ENCODE data around the gene MRPL48. TPM values are rescaled to one million over a fixed set of nuclear protein-coding genes. Genes with fewer than 3 reads are reported as not detected.
"Not testable (repeated sequence)": the region's sequence is repeated elsewhere in the genome, so short reads cannot be mapped to it uniquely, and the experiment has no call there.

The MRPL48 gene
- total RNA-seq: 10 to 100 TPM; 36.3 to 47.2 (median 37.4) TPM
- polyA plus RNA-seq: 53.1 TPM
- long read RNA-seq, donor 1, transcript MRPL48-201 (8 exons, 1,536 nt): major isoform, 21 of 25 reads
- long read RNA-seq, donor 1, partial matches to known transcripts: 0 of 25 reads
- long read RNA-seq, donor 1, other reads (novel, unspliced or antisense): 3 of 25 reads
- long read RNA-seq, donor 2, transcript MRPL48-201 (8 exons, 1,536 nt): major isoform, 14 of 16 reads
- long read RNA-seq, donor 2, partial matches to known transcripts: 0 of 16 reads
- long read RNA-seq, donor 2, other reads (novel, unspliced or antisense): 2 of 16 reads
- long read RNA-seq, donor 3, transcript MRPL48-201 (8 exons, 1,536 nt): major isoform, 19 of 25 reads
- long read RNA-seq, donor 3, partial matches to known transcripts: 0 of 25 reads
- long read RNA-seq, donor 3, other reads (novel, unspliced or antisense): 4 of 25 reads
- long read RNA-seq, donor 4, transcript MRPL48-201 (8 exons, 1,536 nt): major isoform, 8 of 9 reads
- long read RNA-seq, donor 4, partial matches to known transcripts: 0 of 9 reads
- long read RNA-seq, donor 4, other reads (novel, unspliced or antisense): 1 of 9 reads

- 6% methylated on average over 44 of the region's 44 CpGs for WGBS
- intact Hi-C loops (cut with DNase I): no loop called here
- peak within 1 kb of the TSS; percentile 100 for H3K27ac ChIP-seq (ENCODE audit: low read length)
- H3K27me3 ChIP-seq (ENCODE audit: control insufficient read depth, insufficient read depth): no peaks in the 10 kb centered on the region
- H3K9me3 ChIP-seq (ENCODE audit: control insufficient read depth, low read length): no peaks in the 10 kb centered on the region
- ATAC-seq (peak; percentile 98 to 99), DNase-seq (peak; percentile 94 to 97 (median 97))
- no peaks in the 10 kb centered on the region for H3K4me1 ChIP-seq (ENCODE audit: control insufficient read depth, insufficient read depth, low read length)
- peak within 1 kb of the TSS; percentile 98 for H3K4me3 ChIP-seq (ENCODE audit: low read length)
Observed at GRCh38 chr11:73787643-73788558, at the start of gene MRPL48. MRPL48 (plus strand) TSS chr11:73787874; CDS start chr11:73787972, 98 bp downstream.

DNA sequence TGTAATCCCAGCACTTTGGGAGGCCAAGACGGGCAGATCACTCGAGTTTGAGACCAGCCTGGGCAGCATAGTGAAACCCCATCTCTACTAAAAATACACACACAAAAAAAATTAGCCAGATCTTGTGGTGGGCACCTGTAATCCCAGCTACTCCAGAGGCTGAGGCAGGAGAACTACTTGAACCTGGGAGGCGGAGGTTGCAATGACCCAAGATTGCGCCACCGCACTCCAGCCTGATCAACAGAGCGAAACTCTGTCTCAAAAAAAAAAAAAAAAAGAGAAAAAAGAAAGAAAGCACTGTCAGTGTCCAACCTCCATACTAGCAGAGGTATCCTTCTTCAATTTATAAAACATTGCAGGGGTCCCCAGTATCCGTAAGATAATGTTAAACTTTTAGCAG is 44.6 kb upstream of the MRPL48 start:
- Histone ChIP-seq H3K27me3 (ENCODE audit: control insufficient read depth, insufficient read depth) (no peaks in the 10 kb centered on the region), H3K4me3 (ENCODE audit: low read length) (no peak overlapping the region), H3K4me1 (ENCODE audit: control insufficient read depth, insufficient read depth, low read length) (peaks cover 2% of the 10 kb centered on the region), H3K27ac (ENCODE audit: low read length) (no peak overlapping the region), H3K9me3 (ENCODE audit: control insufficient read depth, low read length) (no peaks in the 10 kb centered on the region)
- DNase-seq: no peak
- no peak for ATAC-seq
- intact Hi-C loops (cut with DNase I): no loop called here
- 93% methylated on average over 7 of the region's 7 CpGs for WGBS

GRCh38 chr11:73746701-73747100 is 41.0 kb upstream of the MRPL48 start:
- Histone ChIP-seq H3K9me3 (ENCODE audit: control insufficient read depth, low read length) (no peaks in the 10 kb centered on the region), H3K4me1 (ENCODE audit: control insufficient read depth, insufficient read depth, low read length) (peaks cover 3% of the 10 kb centered on the region), H3K4me3 (ENCODE audit: low read length) (no peak overlapping the region), H3K27me3 (ENCODE audit: control insufficient read depth, insufficient read depth) (no peaks in the 10 kb centered on the region), H3K27ac (ENCODE audit: low read length) (no peak overlapping the region)
- ATAC-seq (no peak), DNase-seq (no peak)
- 96% methylated on average over 13 of the region's 13 CpGs for WGBS
- intact Hi-C loops (cut with DNase I): no loop called here

DNA sequence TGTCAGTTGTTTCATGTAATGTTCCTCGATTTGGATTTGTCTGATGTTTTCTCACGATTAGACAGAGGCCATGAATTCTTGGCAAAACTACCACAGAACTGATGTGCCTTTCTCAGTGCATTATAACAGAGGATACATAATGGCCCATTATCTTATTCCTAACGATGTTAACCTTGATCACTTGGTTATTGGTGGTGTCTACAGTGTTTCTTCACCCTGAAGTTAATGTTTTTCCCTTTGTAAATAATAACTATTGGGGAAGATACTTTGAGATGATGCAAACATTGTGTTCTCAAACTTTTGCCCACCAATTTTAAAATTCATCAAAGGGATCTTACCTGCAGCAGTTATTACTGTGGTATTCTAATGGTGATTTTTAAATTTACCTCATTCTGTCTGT is 39.9 kb upstream of the MRPL48 start:
- intact Hi-C loops (cut with DNase I): no loop called here

DNA sequence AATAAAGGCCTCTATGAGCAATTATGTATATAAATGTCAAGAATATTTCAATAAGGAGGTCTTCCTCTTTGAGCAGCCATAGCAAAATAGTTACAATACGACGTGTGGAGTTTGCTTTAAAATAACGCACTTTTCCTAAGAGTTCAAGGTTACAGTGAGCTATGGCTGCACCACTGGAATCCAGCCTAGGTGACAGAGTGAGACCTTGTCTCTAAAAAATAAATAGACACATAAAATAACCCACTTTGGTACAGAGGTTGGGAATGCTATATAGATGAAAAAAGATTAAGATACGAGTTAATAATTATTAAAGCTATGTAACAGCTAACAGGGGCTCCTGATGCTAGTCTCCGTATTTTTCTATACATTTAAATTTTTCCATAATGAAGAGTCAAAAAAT is 39.4 kb upstream of the MRPL48 start:
- H3K27me3 ChIP-seq (ENCODE audit: control insufficient read depth, insufficient read depth): no peaks in the 10 kb centered on the region
- H3K27ac ChIP-seq (ENCODE audit: low read length): no peak overlapping the region
- intact Hi-C loops (cut with DNase I): no loop called here
- H3K9me3 ChIP-seq (ENCODE audit: control insufficient read depth, low read length): no peaks in the 10 kb centered on the region
- WGBS: 90% methylated on average over 5 of the region's 5 CpGs
- H3K4me1 ChIP-seq (ENCODE audit: control insufficient read depth, insufficient read depth, low read length): peaks cover 4% of the 10 kb centered on the region
- ATAC-seq (no peak), DNase-seq (no peak)
- no peak overlapping the region for H3K4me3 ChIP-seq (ENCODE audit: low read length)

More for the DNA sequence above, 39.9 kb upstream of the MRPL48 start:
- WGBS: 39% methylated on average over 3 of the region's 3 CpGs
- Histone ChIP-seq H3K27ac (ENCODE audit: low read length) (no peak overlapping the region), H3K4me1 (ENCODE audit: control insufficient read depth, insufficient read depth, low read length) (peaks cover 3% of the 10 kb centered on the region), H3K4me3 (ENCODE audit: low read length) (no peak overlapping the region), H3K27me3 (ENCODE audit: control insufficient read depth, insufficient read depth) (no peaks in the 10 kb centered on the region), H3K9me3 (ENCODE audit: control insufficient read depth, low read length) (no peaks in the 10 kb centered on the region)
- DNase-seq (no peak), ATAC-seq (no peak)

GRCh38 chr11:73749118-73749517 is 38.6 kb upstream of the MRPL48 start:
- no peak overlapping the region for H3K27ac ChIP-seq (ENCODE audit: low read length)
- intact Hi-C loops (cut with DNase I): no loop called here
- H3K9me3 ChIP-seq (ENCODE audit: control insufficient read depth, low read length): no peaks in the 10 kb centered on the region
- WGBS: 91% methylated on average over 7 of the region's 7 CpGs
- DNase-seq (no peak), ATAC-seq (no peak)
- no peak overlapping the region for H3K4me3 ChIP-seq (ENCODE audit: low read length)
- peaks cover 4% of the 10 kb centered on the region for H3K4me1 ChIP-seq (ENCODE audit: control insufficient read depth, insufficient read depth, low read length)
- H3K27me3 ChIP-seq (ENCODE audit: control insufficient read depth, insufficient read depth): no peaks in the 10 kb centered on the region

DNA sequence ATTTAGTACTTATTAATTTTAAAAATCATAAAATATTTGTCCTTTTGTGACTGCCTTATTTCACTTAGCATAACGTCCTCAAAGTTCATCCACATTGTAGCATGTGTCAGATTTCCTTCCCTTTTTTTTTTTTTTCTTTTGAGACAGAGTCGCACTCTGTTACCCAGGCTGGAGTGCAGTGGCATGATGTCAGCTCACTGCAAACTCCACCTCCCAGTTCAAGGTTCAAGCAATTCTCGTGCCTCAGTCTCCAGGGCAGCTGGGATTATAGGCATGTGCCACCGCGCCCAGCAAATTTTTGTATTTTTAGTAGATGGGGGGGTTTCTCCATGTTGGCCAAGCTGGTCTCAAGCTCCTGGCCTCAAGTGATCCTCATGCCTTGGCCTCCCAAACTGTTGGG is 37.4 kb upstream of the MRPL48 start:
- ATAC-seq (peak in 1 of 2 donors; percentile 32), DNase-seq (no peak)
- Histone ChIP-seq H3K27me3 (ENCODE audit: control insufficient read depth, insufficient read depth) (no peaks in the 10 kb centered on the region), H3K27ac (ENCODE audit: low read length) (no peak overlapping the region), H3K4me3 (ENCODE audit: low read length) (no peak overlapping the region), H3K4me1 (ENCODE audit: control insufficient read depth, insufficient read depth, low read length) (peaks cover 4% of the 10 kb centered on the region), H3K9me3 (ENCODE audit: control insufficient read depth, low read length) (no peaks in the 10 kb centered on the region)
- intact Hi-C loops (cut with DNase I): no loop called here
- 60% methylated on average over 5 of the region's 5 CpGs for WGBS

- H3K27ac ChIP-seq (ENCODE audit: low read length); H3K9me3 ChIP-seq (ENCODE audit: control insufficient read depth, low read length); H3K4me1 ChIP-seq (ENCODE audit: control insufficient read depth, insufficient read depth, low read length); DNase-seq; ATAC-seq; H3K27me3 ChIP-seq (ENCODE audit: control insufficient read depth, insufficient read depth); intact Hi-C loops (cut with DNase I); H3K4me3 ChIP-seq (ENCODE audit: low read length): not testable (repeated sequence)
- 98% methylated on average over 4 of the region's 4 CpGs for WGBS
Observed at GRCh38 chr11:73750862-73751261, 36.8 kb upstream of the MRPL48 start.

- H3K9me3 ChIP-seq (ENCODE audit: control insufficient read depth, low read length): no peaks in the 10 kb centered on the region
- peaks cover 4% of the 10 kb centered on the region for H3K4me1 ChIP-seq (ENCODE audit: control insufficient read depth, insufficient read depth, low read length)
- WGBS: 73% methylated on average over 14 of the region's 14 CpGs
- H3K27me3 ChIP-seq (ENCODE audit: control insufficient read depth, insufficient read depth): no peaks in the 10 kb centered on the region
- no peak for ATAC-seq
- no peak overlapping the region for H3K4me3 ChIP-seq (ENCODE audit: low read length)
- H3K27ac ChIP-seq (ENCODE audit: low read length): no peak overlapping the region
- DNase-seq: peak in 1 of 3 donors; percentile 56
- intact Hi-C loops (cut with DNase I): no loop called here
Observed at GRCh38 chr11:73752216-73752867, 35.3 kb upstream of the MRPL48 start.

GRCh38 chr11:73752903-73753302 is 34.8 kb upstream of the MRPL48 start:
- H3K4me3 ChIP-seq (ENCODE audit: low read length): no peak overlapping the region
- H3K4me1 ChIP-seq (ENCODE audit: control insufficient read depth, insufficient read depth, low read length): peaks cover 4% of the 10 kb centered on the region
- peak in 1 of 2 donors; percentile 40 for ATAC-seq
- H3K27ac ChIP-seq (ENCODE audit: low read length): no peak overlapping the region
- 68% methylated on average over 7 of the region's 7 CpGs for WGBS
- no peaks in the 10 kb centered on the region for H3K9me3 ChIP-seq (ENCODE audit: control insufficient read depth, low read length)
- no peaks in the 10 kb centered on the region for H3K27me3 ChIP-seq (ENCODE audit: control insufficient read depth, insufficient read depth)
- DNase-seq: no peak
- intact Hi-C loops (cut with DNase I): no loop called here

Measured in right cardiac atrium (tissue), 5 donors.